Keratinocyte (primary cell): ENCODE measurements around the gene FBLN7.

ENCODE experiments used
- EZH2 ChIP-seq: IDR thresholded peaks from one replicate; pipeline ENCODE4 v1.6.1; 2012; ENCODE audit warnings: inconsistent platforms, mild to moderate bottlenecking, low read length, moderate library complexity
- TF ChIP-seq, protein P1 (sequence below), 3 experiments: IDR thresholded peaks in 1 of 3; conservative IDR thresholded peaks in 1 of 3; optimal IDR thresholded peaks in 1 of 3; 2 replicates in 2 of 3; 3 replicates in 1 of 3; pipeline versions ENCODE3 to v1.5.1; 2011; ENCODE audit warnings: low read length in 3 of 3, mild to moderate bottlenecking in 3 of 3, moderate library complexity in 2 of 3, control low read depth in 1 of 3, inconsistent platforms in 1 of 3; ENCODE audit not compliant: insufficient read depth in 2 of 3; ENCODE audit errors: extremely low read depth in 1 of 3

DNA sequence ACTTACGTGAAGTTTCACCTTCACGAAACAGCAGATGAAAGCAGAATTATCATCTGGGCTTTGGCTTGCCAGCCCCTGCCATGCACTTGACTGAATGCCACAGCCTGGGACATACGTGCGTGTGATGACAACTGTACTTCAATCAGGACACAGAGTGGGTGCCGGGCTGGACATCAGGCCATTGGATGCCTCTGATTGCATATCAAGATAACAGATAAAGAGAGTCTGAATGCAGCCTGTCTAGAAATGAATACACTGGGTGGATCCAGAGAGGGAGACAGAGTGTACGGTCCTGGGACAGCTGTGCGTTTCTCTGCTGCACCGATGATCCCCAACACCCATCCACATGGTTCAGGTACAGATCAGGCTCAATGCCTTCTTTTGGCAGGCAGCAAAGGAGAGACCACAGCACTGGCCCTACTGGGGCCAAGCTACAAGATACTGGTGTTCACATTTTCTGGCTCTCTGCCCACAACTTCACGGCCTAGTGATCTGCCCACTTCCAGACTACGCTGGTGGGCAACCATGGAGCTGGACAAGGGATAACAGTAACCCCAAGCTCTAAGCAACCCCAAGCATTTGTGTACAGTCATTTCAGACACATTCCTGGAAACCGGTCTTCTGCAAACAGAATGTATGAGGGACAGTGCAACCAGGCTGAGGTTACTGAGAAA, 35.6 kb downstream of the FBLN7 start:
- TF ChIP-seq, protein P1, sequence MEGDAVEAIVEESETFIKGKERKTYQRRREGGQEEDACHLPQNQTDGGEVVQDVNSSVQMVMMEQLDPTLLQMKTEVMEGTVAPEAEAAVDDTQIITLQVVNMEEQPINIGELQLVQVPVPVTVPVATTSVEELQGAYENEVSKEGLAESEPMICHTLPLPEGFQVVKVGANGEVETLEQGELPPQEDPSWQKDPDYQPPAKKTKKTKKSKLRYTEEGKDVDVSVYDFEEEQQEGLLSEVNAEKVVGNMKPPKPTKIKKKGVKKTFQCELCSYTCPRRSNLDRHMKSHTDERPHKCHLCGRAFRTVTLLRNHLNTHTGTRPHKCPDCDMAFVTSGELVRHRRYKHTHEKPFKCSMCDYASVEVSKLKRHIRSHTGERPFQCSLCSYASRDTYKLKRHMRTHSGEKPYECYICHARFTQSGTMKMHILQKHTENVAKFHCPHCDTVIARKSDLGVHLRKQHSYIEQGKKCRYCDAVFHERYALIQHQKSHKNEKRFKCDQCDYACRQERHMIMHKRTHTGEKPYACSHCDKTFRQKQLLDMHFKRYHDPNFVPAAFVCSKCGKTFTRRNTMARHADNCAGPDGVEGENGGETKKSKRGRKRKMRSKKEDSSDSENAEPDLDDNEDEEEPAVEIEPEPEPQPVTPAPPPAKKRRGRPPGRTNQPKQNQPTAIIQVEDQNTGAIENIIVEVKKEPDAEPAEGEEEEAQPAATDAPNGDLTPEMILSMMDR (optimal IDR thresholded peaks at IDR 0.05 in 1 of 3, IDR thresholded peaks at IDR 0.05 in 1 of 3, conservative IDR thresholded peaks at IDR 0.05 in 1 of 3; ENCODE audit: extremely low read depth in 1 of 3, insufficient read depth in 2 of 3, low read length in 3 of 3), result no peak
- no peak for TF ChIP-seq EZH2
